Skin of body (tissue), 2 donors: Measurements from ENCODE around the gene TSSK3. TPM values are rescaled to one million over a fixed set of nuclear protein-coding genes. Genes with fewer than 3 reads are reported as not detected.

ENCODE experiments used
- DNase-seq: peaks from one replicate; lab custom pipeline; 2025; lab: John Stamatoyannopoulos, UW
- total RNA-seq: library from RNA; depleted of rRNA; stranded (reverse); fragments of >200 nt; gene quantifications from one replicate; pipeline ENCODE4 v1.2.3, GENCODE V29; 2014

The TSSK3 gene
- total RNA-seq, 1 donor from 2014 or later: 0.89 TPM

DNA sequence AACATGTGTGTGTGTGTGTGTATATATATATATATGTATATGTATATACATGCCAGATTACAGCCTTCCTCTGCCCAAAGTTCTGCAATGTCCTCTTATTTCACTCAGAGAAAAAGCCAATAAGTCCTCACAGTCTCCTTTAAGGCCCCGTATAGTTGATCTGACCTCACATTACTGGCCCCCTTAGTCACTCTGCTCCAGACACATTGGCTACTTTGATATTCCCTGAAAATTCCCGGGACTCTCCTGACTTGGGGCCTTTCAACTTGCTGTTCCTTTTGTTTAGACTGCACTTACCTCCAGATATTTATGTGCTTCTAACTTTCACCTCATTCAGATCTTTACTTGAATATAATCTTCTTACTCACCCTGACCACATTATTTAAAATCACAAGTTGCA, 36.1 kb downstream of the TSSK3 start:
- DNase-seq: no peak

- DNase-seq: no peak
Observed at GRCh38 chr1:32399843-32400242, 37.5 kb downstream of the TSSK3 start.

GRCh38 chr1:32400876-32401631, 38.7 kb downstream of the TSSK3 start:
- DNase-seq: peak; percentile 68

DNA sequence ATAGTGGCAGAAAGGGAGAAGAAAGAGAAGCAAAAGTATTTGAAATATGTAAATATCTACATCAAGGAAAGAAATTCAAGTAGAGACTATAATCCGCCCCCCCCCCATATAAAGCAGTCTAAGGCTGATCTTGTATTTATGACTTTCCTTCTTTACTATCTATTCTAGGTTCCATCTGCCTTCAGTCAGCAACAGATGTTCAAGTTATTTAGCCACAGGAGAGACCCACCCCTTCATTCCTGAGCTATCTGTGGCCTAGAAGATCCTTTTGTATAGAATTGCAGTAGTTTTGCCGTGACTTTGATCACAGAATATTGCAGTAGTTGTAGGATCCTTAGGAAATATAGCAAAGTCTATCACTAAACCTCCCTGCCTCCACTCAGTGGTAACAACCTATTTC, 42.6 kb downstream of the TSSK3 start:
- no peak for DNase-seq

- DNase-seq: no peak
Observed at GRCh38 chr1:32405672-32406467, 43.5 kb downstream of the TSSK3 start.

DNA sequence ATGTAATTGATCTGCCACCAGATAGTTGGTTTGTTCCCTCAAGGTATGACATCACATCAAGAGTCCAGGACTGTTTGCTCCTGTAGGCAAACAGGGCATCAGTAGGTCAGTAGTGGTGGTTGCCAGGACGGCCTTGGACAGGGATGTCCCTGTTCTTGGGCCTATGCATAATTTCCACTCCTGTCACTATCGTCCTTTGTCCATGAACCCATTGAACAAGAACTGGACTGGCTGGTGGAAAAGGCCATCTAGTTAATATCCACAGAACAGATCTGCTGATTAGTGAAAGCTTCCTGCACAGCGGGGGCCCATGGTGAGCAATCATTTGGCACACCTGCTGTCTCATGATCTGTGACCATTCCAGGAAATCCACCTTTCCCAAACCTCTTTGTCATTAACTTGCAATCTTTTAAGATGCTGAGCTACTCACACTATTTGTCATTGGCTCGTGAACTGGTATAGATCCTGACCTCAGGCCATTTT, 44.3 kb downstream of the TSSK3 start:
- DNase-seq: no peak

- DNase-seq: no peak
Observed at GRCh38 chr1:32411261-32411660, 48.9 kb downstream of the TSSK3 start.

GRCh38 chr1:32413507-32414185, 51.3 kb downstream of the TSSK3 start:
- no peak for DNase-seq

Other genes starting within 250 kb of the TSSK3 start
- gene TXLNA, start 182.9 kb upstream of the TSSK3 start, total RNA-seq: 35.9 TPM
- gene CCDC28B, start 161.9 kb upstream of the TSSK3 start, total RNA-seq: 12.5 TPM
- gene IQCC, start 156.9 kb upstream of the TSSK3 start, total RNA-seq: 3.5 TPM
- not detected for gene DCDC2B, start 153.4 kb upstream of the TSSK3 start, total RNA-seq
- 11.5 TPM for gene TMEM234, start 140.2 kb upstream of the TSSK3 start, total RNA-seq
- gene EIF3I, start 140.1 kb upstream of the TSSK3 start, total RNA-seq: 102 TPM
- gene FAM167B, start 115.3 kb upstream of the TSSK3 start, total RNA-seq: 1.3 TPM
- gene LCK, start 111.3 kb upstream of the TSSK3 start, total RNA-seq: 1.2 TPM
- gene HDAC1, start 70.5 kb upstream of the TSSK3 start, total RNA-seq: 50.4 TPM
- 39.8 TPM for gene MARCKSL1, start 26.3 kb upstream of the TSSK3 start, total RNA-seq
- gene FAM229A, start 54 bp upstream of the TSSK3 start, total RNA-seq: 1.2 TPM
- 49.8 TPM for gene BSDC1, start 31.9 kb downstream of the TSSK3 start, total RNA-seq
- gene ZBTB8B, start 102.5 kb downstream of the TSSK3 start, total RNA-seq: 0.10 TPM
- 10.9 TPM for gene ZBTB8A, start 176.9 kb downstream of the TSSK3 start, total RNA-seq